SK-N-DZ (cell line): ENCODE measurements around the gene QRSL1.
"Not testable (repeated sequence)": the region's sequence is repeated elsewhere in the genome, so short reads cannot be mapped to it uniquely, and the experiment has no call there.

Source experiments
- DNase-seq: peaks from one replicate; pipeline ENCODE4 v3.0.0-alpha.2; 2015; ENCODE audit warnings: low spot score

QRSL1 gene

GRCh38 chr6:106677282-106677681 is 47.9 kb downstream of the QRSL1 start:
- DNase-seq, result no peak

- DNase-seq, result no peak
These were observed 54.6 kb downstream of the QRSL1 start for GRCh38 chr6:106684011-106684410.

DNA sequence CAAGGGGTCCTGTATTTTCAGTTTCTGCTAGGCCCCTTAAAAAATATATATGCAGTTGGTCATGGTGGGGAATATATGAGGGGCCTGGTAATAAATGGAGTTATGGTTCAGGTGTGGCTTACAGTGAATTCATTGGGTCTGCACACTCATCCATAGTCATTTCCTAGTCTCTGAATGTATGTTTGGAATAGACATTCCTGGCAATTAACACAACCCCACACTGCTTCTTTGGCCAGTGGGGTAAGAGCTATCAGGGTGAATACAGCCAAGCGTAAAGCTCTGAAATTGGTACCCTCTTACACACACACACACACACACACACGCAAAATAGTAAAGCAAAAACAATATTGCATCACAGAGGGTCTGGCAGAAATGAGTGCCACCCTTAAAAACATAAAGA is 56.5 kb downstream of the QRSL1 start:
- DNase-seq, result no peak

- no peak for DNase-seq
These were observed 59.0 kb downstream of the QRSL1 start for GRCh38 chr6:106688177-106688951.

GRCh38 chr6:106692112-106692818 is 62.9 kb downstream of the QRSL1 start:
- DNase-seq, result no peak

GRCh38 chr6:106692819-106693208 is 63.4 kb downstream of the QRSL1 start:
- DNase-seq, result no peak

GRCh38 chr6:106693418-106693817 is 64.0 kb downstream of the QRSL1 start:
- DNase-seq, result no peak

GRCh38 chr6:106694343-106694742 is 65.0 kb downstream of the QRSL1 start:
- no peak for DNase-seq

DNA sequence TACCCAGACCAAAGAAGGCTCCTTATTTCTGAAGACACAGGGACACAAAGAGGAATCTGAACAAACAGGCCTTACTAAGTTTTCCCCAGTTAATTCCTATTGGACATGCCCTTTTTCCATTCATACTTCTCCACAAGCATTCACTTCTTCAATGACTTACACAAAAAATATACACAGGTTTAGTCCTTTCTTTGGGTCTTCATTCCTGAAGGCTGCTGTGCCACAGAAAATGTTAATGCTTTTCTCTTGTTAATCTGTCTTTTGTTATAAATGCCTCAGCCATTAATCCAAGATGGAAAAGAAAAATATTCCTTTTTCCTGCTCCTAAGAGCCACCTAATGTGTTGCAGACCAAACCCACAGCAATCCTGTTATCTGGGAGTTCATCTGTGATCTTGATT is 71.2 kb downstream of the QRSL1 start:
- DNase-seq, result no peak

DNA sequence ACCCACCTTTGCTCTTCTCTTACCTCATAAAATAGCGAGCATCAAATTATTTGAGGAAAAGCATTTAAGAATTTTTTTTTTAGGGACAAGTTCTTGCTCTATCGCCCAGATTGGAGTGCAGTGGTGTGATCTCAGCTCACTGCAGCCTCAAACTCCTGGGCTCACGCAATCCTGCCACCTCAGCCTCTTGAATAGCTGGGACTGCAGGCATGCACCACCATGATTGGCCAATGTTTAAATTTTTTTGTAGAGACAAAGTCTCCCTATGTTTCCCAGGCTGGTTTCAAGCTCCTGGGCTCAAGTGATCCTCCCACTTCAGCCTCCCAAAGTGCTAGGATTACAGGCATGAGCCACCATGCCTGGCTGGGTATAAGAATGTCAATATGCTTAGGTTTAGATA is 71.8 kb downstream of the QRSL1 start:
- not testable (repeated sequence) for DNase-seq

GRCh38 chr6:106702046-106702445 is 72.7 kb downstream of the QRSL1 start:
- DNase-seq, result no peak

- DNase-seq, result peak; percentile 29
These were observed 73.2 kb downstream of the QRSL1 start for GRCh38 chr6:106702451-106703110.

DNA sequence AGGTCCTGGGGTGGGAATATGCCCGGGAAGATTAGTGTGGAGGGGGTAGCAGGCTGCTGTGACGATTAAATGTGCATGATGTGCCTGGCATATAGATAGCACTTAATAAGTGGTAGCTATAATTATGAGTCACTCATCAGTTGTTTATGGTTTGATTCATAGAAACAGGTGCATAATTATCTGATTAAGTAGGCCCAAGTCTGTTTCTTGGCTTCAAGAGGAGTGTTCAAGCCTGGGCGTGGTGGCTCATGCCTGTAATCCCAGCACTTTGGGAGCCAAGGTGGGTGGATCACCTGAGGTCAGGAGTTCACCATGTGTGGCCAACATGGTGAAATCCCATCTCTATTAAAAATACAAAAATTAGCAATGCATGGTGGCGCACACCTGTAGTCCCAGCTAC is 74.9 kb downstream of the QRSL1 start:
- no peak for DNase-seq

GRCh38 chr6:106705156-106705555 is 75.8 kb downstream of the QRSL1 start:
- DNase-seq, result no peak

DNA sequence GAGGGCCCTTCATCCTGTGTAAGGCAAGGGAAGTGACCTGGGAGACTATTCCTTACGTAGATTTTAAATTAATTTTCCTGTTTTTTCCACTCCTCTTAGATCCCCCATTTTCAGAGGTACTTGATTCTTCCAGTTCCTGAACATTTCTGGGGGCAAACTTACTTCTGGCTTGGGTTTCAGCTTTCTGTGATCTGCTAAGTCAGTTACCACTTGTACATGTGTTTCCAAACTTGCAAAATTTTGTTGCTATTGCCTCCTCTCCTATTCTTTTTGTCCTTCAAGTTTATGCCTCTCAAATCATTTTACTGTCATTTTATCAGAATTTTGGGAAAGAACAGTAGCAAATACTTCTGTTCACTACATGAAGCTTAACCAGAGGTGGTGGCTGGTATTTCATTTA is 81.2 kb downstream of the QRSL1 start:
- no peak for DNase-seq

GRCh38 chr6:106714281-106714680 is 84.9 kb downstream of the QRSL1 start:
- no peak for DNase-seq

DNA sequence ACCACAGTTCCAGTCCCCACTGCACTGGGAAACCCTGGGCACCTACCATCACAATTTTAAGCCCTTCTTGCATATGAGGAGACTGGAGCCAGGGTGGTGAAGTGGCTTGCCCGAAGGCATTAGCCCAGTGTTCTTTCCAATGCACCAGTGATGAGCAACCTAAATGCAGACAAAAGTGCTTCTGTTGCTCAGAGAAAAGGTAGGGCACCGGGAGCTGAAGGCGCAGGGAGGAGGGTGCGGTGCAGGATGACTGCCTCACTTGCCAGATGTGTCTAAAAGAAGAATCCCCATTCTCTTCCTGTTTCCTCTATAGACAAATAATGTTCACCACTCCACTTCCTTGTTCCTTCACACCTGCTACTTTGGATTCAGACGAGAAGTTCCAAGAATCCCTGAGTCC is 86.5 kb downstream of the QRSL1 start:
- DNase-seq, result no peak

DNA sequence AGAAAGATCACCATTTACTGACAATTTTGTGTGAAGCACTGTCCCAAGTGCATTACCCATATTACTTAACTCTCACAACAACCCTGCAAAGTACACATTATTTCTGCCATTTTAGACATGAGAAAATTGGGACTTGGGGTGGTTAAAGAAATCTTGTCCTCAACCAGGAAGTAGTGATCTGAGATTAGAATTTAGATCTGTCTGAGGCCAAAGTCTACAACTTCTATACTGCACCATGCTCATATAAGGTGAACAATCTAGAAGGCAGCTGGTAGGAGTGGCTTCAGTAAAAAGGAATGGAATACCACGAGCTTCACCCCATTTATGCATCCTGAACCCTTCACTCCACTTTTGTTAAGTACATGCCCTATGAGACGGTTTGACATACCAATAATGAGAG is 87.6 kb downstream of the QRSL1 start:
- DNase-seq, result no peak
